HG02642 (cell line): ENCODE measurements around the gene FLT1.
A peak's percentile ranks its signal among the peaks of the same experiment; 100 is the strongest.

Experiments used
- ATAC-seq: cut with Tn5 transposase; IDR thresholded peaks from one replicate; pipeline ENCODE4 v1.9.1; 2021; ENCODE audit warnings: mild to moderate bottlenecking; ENCODE audit not compliant: unreplicated experiment, poor library complexity

The FLT1 gene

DNA sequence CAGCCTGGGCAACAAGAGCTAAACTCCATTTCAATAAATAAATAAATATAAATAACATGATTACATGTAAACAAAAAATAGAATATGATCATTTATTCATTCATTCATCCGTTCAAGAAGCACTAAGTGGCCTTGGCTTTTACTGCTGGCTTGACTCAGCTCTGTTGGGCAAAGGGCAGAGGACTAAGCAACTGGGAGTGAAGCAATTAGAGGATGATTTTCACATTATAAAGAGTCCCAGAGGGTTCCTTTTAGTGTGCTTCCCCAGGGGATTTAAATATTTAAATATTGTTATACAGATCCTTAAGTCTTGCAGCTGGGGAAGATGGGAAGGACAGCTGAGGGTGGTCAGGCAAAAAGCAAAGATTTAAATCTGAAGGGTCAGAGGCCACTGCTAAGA, 34.9 kb upstream of the FLT1 start:
- no peak for ATAC-seq

DNA sequence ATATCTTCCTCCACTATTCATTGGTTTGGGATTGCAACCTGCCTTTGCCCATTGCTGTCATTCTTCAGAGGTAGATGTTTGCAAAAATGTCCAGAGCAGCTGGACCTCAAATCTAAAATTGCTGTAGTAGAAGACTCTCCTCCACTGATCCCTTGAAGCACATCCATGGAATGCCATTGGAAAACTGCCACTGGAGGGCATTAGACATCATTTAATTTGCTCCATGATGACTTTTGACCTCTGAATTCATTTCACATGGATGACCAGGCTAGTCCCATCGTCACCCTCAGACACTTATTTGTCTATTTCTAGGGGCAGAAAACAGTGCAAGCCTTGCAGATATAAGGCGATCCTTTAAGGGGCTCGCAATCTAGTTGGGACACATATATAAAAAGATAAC, 33.9 kb upstream of the FLT1 start:
- no peak for ATAC-seq

DNA sequence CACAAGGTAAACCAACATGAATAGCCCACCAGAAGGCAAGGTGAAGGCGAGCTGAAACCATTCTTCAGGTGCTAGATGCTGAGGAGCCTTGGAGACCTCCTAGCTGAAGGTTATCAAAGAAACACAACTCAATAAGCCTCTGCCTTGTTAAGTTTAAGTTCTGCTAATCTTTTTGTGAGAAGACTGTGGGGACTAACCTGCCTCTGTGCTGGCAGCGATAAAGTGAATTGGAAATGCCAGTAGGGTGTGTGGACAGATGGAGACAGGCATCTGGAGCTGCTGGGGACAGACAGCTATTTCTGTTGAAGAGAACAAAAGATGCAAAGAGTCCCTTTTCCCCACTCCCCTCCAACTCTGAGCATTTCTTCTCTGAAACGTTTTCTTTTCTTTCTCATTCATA, 33.5 kb upstream of the FLT1 start:
- ATAC-seq, result no peak

DNA sequence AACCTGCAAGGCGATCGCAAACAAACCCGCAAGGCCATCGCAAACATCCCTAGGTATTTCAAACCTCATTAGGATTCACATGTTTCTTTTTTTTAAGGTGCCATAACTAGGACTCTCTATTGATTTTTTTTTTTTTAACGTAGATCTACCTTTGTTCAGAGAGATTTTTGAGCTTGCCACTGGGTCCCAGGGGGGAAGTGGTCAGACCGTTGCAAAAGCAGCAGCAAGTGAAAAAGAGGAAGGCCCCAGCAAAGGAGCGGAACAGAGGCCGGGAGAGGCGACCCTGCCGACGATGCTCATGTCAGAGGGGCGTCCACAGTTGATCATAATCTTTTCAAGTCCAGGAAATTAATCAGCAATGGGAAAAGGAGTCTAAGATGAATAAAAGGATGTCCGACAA, 32.7 kb upstream of the FLT1 start:
- ATAC-seq, result no peak

DNA sequence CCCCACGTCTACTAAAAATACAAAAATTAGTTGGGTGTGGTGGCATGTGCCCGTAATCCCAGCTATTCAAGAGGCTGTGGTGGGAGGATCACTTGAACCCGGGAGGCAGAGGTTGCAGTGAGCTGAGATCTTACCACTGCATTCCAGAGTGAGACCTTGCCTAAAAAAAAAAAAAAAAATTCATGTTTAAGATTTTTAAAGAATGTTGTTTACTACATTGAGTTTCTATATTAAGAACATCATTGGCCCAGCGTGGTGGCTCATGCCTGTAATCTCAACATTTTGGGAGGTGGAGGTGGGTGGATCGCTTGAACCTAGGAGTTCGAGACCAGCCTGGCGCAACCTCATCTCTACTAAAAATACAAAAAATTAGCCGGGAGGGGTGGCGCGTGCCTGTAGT, 31.9 kb upstream of the FLT1 start:
- ATAC-seq, result no peak

DNA sequence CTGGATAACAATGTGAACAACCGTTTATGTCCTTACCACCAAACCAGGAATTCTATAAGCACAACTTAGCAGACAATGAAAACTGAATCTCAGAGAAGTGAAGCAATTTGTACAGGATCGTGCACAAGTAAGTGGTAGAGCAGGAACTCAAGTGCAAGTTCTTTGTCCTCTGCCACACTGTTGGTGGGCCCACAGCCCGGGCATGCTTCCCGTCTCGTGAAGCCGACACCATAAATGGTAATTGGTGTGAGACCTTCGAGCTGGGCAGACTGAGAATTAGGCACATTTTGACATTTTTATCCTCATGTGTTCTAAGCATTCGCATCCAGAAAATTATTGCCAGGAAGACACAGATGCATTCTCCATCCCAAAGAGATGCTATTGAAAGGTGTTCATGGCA, 27.9 kb upstream of the FLT1 start:
- ATAC-seq, result no peak

DNA sequence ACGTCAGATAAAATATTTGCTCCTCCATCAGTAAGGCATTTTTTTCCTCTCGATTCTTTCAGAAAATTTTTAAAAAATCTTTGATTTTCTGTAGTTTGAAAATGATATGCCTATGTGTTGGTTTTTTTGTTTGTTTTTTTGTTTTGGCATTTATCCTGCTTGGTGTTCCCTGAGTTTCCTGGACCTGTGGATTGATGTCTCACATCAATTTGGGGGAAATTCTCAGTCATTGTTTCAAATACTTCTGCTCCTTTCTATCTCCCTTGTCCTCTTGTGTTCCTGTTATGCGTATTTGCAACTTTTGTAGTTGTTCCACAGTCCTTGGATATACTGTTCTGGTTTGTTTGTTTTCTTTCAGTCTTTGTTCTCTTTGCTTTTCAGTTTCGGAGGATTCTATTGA, 18.8 kb upstream of the FLT1 start:
- ATAC-seq, result no peak

DNA sequence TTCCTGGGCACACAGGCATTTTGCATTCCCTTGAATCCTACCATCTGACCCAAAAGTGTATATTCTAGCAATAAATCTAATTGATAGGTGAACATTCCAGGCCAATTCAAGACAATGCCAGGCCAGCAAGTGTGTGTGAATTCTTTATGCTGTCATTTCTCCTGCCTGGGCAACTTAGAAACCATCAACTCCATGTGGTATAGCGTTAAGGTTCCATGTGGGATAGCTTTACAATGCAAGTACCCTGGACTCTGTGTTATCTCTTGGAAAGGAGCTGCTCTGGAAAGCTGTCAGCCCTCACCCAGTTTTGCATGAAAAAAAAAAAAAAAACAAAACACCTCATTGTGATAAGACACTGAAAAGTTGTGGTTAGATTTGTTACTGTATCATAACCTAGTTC, 15.6 kb upstream of the FLT1 start:
- ATAC-seq, result no peak

DNA sequence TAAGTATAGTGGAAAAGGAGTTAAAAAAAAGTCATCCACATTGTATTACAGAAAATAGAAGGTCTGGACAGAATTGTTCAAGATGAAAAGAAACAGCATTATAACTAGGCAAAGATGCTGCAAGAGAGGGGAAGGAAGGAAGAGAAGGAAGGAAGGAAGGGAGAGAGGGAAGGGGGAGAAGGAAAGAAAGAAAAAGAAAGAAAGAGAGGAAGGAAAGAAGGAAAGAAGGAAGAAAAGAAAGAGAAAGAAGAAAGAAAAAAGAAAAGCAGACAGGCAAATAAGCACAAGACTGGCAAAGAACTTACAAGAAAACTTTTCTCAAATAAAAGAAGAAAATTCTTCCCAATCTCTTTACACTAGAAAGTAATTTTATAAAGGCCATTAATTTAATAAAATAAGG, 15.1 kb upstream of the FLT1 start:
- no peak for ATAC-seq

DNA sequence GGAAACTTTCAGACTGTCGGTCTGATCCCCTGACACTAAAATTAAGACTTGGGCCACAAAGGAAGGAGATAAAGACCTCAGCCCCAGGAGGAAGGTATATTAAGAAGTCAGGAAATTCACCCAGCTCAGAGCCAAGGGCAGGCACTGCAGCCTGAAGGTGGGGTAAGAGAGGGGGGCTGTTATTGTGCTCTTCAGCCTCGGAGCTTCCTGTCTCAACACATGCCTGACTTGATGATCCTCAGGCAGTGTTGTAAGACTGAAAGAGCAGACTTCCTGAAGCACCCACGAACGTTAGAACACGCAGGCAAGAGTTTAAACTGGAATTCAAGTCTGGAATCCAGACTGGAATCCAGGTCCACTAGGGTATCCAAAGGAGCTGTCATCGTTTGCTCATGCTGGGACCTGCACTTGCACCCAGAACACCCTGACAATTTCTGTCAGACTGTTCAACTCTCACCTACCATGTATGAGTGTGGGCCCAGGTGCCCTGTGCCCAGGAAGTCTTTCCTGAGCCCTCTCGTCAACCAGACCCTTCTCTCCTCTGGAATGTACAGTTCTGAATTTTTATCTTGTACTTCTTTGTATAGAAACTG, 10.7 kb upstream of the FLT1 start:
- ATAC-seq, result no peak

DNA sequence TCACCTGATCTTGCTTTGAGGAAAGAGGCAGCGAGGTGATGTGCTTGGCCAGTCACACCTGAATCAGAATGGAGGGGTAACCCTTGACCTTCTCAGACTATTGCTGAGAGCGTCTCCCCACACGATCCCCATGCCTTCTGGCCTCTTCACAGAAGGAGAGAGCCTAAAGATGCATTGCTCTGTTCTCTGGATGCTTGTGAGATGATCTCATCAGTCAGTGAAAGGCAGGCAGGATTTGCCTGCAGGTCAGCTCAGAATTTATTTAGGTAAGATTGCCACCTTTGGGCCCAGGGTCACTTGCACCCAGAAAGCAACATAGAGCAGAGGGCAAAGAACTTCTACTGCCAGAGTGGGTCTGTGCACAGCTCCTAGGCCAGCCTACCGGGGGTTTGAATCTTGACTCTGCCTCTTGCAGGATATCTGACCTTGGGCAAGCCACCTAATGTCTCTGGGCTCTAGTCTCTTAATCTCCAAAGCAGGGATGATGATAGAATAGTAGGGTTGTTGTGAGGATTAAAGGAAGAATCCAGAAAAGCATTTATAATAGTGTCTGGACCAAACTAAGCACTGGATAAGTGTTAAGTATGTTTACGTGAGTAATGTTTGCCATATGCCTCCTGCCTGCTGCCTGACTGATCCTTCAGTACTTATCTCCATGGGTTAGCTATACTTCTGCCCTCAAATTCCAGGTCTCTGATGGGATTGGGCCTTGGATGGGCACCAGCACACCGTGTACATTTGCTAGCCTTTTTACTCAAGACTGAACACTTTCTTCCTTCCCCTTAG, 8.4 kb upstream of the FLT1 start:
- ATAC-seq, result no peak

DNA sequence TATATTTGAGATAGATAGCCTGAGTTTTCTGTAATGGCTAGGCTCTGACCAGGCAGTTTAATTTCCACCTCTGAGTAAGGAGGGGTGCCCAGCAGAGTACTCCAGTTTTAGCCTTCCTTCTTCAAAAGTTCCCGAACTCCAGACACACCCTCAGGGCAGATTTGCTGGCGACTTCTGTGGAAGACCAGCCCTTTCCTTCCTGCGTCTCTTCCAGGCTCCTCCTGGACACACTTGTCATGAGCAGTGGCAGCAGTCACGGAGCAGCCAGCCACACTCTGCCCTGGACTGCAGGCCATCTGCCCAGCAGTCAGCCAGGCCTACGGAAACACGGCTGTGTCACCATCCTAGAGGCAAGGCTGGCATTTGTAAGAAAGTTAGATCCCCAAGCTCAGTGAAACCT, 6.6 kb upstream of the FLT1 start:
- no peak for ATAC-seq

DNA sequence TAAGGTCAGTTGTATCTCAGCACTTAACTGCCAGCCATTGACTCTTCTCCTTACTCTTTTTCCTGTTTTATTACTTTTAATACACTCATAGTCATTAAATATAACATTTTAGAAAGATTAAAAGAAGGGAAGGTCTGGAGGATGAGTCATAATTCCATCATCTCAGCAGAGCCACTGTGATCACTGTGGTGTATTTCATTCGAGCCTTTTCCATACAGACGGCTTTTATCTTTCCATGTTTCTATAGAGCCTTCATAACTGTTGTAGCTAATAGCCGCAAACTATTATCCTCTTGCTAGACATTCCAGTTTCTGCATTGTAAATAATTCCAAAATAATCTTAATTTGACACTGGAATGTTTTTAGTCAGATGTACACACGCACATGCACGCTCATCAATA, 4.7 kb upstream of the FLT1 start:
- no peak for ATAC-seq

DNA sequence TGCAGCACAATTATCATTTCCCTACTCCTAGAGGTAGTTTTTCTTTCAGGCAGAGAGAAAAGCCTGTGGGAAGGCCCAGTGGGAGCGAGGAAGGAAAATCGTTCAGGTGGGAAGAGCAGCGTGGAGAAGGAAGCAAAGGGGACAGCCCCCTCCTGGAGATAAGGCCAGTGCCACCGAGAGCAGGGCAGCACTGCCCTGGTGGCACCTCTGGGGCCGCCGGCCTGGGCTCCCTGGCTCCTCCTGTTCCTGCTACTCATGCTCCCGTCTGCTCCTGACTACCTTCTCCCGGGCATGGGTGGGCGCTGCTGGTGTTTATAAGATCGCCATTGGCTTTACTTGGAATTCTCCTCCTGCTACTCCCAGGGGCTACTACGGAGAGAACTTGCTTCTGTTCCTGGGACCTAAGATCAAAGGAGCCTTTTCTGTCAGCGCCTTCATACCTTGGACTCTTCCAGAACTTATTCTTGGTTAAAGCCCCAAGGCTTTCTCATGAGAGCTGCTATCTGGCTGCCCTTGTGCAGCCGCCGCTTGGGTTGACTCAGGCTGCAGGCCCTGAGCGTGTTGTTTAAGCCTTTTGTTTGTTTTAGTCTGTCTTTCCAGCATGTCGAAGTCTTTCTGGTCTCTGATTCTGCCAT, 3.7 kb upstream of the FLT1 start:
- ATAC-seq, result no peak

DNA sequence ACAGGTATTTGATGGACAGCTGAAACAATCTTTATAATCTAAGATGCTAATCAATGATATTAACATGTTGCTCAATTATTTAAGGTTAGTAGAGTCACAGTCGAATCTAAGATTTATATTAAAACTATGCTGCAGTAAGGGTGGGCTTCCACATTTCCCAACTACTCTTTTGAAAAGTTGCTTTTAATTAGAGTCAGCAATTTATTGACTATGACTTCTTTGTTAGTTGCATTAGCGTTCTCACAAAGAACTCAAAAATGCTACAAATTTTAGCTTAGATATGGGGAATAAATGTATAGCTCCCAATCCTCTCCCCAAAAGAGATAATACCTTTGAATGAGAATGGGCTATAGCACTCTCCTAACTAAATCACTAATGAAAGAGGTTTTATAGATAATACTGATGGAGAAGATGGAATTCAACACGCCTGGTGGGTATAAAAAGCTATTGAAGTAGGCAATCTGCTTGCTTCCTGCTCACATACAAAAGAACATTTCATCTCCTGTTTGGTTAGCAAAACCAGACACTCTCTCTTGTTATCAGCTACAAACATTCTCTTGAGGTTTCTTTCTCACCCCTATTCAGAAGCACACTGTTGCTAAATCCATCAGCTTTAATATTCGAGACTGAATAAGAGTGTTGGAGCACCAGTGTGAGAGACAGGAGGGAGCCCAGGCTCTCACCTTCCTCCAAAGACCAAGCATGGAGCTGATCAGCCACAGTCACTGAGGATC, 2.4 kb upstream of the FLT1 start:
- no peak for ATAC-seq

DNA sequence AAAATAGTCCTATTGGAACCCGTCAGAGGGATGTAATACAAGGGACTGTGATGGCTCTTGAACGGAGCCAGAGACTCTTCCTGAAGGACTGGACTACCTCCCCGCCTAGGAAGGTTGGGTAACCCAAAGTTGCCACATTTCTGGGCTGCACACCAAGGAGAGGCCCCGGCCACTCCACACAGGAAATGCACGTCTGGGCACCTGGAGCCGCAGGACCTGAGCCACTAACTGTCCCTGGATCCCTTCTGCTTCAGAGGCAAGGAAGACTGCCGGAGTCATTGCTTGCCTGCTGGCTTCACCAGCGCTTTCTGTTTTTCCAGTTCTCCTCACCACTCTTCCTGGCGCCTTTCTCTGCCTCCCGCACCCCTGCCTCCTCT, 1.2 kb upstream of the FLT1 start:
- ATAC-seq, result no peak

DNA sequence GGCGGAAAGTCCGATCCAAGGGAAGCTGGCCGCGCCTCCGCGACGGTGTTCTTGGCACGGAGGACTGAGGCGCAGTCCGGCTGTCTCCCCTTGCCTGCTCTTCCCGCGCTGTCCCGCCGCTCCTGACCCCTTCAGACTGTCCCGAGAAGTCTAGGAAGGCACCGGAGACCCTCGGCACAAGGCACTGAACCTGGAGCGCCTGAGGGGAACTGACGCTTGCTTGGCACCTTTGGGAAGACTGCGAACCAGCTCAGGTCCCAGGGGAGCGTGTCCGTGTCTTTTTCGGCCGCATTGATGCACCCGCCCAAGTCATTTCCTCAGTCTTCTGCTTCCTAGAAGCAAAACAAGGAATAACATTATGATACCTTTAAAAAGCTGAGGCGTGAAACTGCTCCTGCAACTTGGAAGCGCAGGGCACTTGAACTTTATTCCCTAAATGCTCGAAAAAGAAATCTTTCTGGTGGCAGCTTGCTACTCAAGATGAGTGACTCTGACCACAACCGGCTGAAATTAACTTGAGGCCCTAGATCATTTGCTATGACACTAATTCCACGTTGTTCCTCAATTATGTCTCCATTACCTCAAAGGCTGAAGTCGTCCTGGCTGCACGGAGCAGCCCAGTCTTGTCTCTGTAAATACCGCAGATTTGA, 735 bp upstream of the FLT1 start:
- ATAC-seq, result peak; percentile 15

DNA sequence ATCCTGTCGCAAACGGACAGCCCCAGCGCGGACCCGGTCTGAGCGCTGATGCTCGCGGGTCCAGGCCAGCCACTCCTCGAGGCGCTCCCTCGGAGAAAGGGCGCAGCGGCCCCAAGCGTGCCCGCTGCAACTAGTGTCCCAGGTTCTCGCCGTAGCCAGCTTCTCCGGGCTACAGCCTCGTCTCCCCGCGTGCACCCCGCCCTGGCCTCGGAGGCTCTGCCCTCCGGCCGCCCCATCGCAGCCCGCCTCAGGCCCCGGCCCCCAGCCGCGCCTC, 487 bp downstream of the FLT1 start:
- peak; percentile 32 for ATAC-seq

DNA sequence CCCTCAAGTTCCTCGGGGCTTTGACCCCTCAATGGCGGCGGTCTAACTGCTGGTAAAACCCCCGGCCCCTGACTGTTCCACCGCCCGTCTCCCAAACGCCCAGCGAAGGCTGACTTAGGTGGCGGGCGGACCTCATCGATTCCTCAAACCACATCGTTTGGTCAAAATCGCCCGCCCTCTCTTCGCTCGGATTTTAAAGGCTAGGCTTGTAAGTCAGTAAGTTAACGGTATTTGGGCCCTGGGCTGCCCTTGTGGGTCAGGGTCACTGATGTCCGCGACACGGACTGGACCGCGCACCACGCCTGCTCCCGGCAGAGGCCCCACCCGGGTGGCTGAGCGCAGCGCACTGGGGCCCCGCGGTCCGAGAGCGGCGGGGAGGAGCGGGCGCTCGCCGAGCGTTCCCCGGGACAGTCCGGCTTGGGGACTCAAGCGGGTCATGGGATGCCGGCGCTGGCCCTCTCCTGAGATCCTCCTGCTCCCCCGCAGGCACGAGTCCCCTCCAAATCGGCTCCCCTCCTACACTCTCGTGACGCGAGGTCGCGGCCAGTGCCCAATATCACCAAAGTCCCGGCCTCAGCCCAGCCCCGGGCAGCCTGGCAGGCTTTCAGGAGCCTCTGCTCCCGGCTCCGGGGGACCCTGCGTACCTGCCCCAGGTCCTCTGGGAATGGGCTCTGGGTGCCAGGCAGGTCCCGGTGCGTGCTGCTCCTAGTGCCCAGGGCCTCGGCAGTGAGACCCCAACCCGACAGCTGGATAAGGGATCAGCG, 1.0 kb downstream of the FLT1 start:
- ATAC-seq, result peak; percentile 29
